Tibial nerve (tissue), 4 donors: ENCODE results near the gene PM20D1. TPM values are rescaled to one million over a fixed set of nuclear protein-coding genes. Genes with fewer than 3 reads are reported as not detected.

Source experiments
- DNase-seq, 2 donors: peaks; one replicate each; pipeline ENCODE4 v3.0.0-alpha.2; 2019; ENCODE audit warnings: low spot score in 2 of 2
- H3K27ac ChIP-seq, 4 donors: fragments of 200-600 bp; sonication (generic) in 3 of 4; one replicate each; pipeline ENCODE4 v1.5.1; 2017 to 2019; ENCODE audit warnings: mild to moderate bottlenecking in 1 of 4
- H3K27me3 ChIP-seq, 2 donors: fragments of 200-600 bp; sonication (generic) in 1 of 2; one replicate each; pipeline versions ENCODE4 v1.5.1 to v1.6.0; 2017 to 2019
- H3K36me3 ChIP-seq, 3 donors: fragments of 200-600 bp; sonication (generic); one replicate each; pipeline ENCODE4 v1.5.1; 2018 to 2019
- H3K4me1 ChIP-seq, 4 donors: fragments of 200-600 bp; sonication (generic) in 3 of 4; one replicate each; pipeline ENCODE4 v1.5.1; 2017 to 2019
- H3K4me3 ChIP-seq, 4 donors: fragments of 200-600 bp; sonication (generic) in 3 of 4; one replicate each; pipeline ENCODE4 v1.5.1; 2017 to 2019; ENCODE audit warnings: mild to moderate bottlenecking in 1 of 4, moderate library complexity in 1 of 4
- H3K9me3 ChIP-seq, 4 donors: fragments of 200-600 bp; sonication (generic) in 3 of 4; one replicate each; pipeline ENCODE4 v1.5.1; 2017 to 2019
- CTCF ChIP-seq, 5 experiments: fragments of 200-600 bp in 3 of 5; fragments of 450-650 bp in 2 of 5; sonication (generic) in 3 of 5; IDR thresholded peaks; one replicate each; pipeline ENCODE4 v1.5.1; 2016 to 2019; ENCODE audit warnings: antibody characterized with exemption in 5 of 5, mild to moderate bottlenecking in 3 of 5, moderate library complexity in 2 of 5
- EP300 ChIP-seq, 2 donors: sonication (generic); formaldehyde crosslinking; IDR thresholded peaks; one replicate each; pipeline ENCODE4 v1.6.1; 2017; ENCODE audit warnings: antibody characterized with exemption in 2 of 2, mild to moderate bottlenecking in 1 of 2
- POLR2A ChIP-seq, 2 donors: fragments of 450-650 bp; IDR thresholded peaks; one replicate each; pipeline ENCODE4 v1.6.1; 2017; ENCODE audit warnings: antibody characterized with exemption in 2 of 2, mild to moderate bottlenecking in 2 of 2, moderate library complexity in 2 of 2
- WGBS, 2 donors: methylation state at CpG; one replicate each; pipeline ENCODE4 v1.1.5; 2018; 5-methylcytosine and 5-hydroxymethylcytosine counted together
- total RNA-seq, 4 donors: library from RNA; depleted of rRNA; stranded (reverse); fragments of >200 nt; gene quantifications; one replicate each; pipeline ENCODE4 v1.1.0, GENCODE V29; 2016

The PM20D1 gene
- total RNA-seq, 4 donors from 2014 or later: 0.87 to 6.7 (median 0.98) TPM; not detected in 1

DNA sequence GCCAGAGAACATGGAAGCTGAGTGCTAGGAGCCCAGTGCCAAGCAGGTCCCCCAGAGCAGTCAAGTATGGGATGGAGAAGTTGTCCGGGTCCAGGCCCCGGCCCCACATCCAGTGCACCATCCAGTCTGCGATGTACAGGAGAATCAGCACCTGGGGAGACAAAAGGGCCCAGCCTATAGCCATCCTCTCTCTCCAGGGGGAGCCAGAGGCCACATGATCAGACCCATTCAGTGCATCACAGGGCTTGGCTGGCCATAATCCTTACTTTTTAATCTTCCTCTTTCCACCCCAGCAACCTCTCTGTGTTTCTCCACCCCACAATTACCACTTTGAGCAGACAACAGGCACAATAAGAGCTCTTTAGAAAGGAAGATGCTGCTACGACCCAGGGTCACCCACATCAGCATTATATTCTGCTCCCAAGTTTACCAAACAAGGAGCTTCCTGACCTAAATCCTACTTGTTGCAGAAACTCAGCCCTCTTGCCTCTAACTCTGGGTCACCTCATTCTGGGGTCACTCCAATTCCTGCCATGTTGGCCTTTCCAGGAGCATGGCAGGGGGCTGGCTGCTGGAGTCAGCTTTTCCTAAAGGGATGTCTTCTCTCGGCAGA lies 58.3 kb downstream of the PM20D1 start:
- H3K4me3 ChIP-seq: no peak overlapping the region
- H3K36me3 ChIP-seq: peaks cover 0 to 76% (median 2%) of the 10 kb centered on the region in 3 donors
- TF ChIP-seq POLR2A (IDR thresholded peaks at IDR 0.05): no peak
- TF ChIP-seq EP300 (IDR thresholded peaks at IDR 0.05): peak in 1 of 2 donors; percentile 21
- TF ChIP-seq CTCF (IDR thresholded peaks at IDR 0.05): peak; percentile 60 to 85 (median 70)
- 62 to 64% methylated on average over 5 of the region's 5 CpGs for WGBS, 2 donors
- no peak overlapping the region for H3K27ac ChIP-seq
- H3K27me3 ChIP-seq: no peaks in the 10 kb centered on the region
- no peaks in the 10 kb centered on the region for H3K4me1 ChIP-seq
- no peaks in the 10 kb centered on the region for H3K9me3 ChIP-seq
- peak; percentile 32 to 78 for DNase-seq

- TF ChIP-seq EP300 (IDR thresholded peaks at IDR 0.05): no peak
- TF ChIP-seq POLR2A (IDR thresholded peaks at IDR 0.05): no peak
- no peak for TF ChIP-seq CTCF (IDR thresholded peaks at IDR 0.05)
- peaks cover 0 to 33% (median 0%) of the 10 kb centered on the region in 3 donors for H3K36me3 ChIP-seq
Observed at GRCh38 chr1:205787287-205787916, 62.5 kb downstream of the PM20D1 start.

GRCh38 chr1:205786601-205787000 lies 63.3 kb downstream of the PM20D1 start:
- DNase-seq: no peak
- no peak for TF ChIP-seq CTCF (IDR thresholded peaks at IDR 0.05)
- Histone ChIP-seq H3K27me3 (no peaks in the 10 kb centered on the region), H3K4me1 (peaks cover 0 to 12% (median 0%) of the 10 kb centered on the region in 4 donors), H3K9me3 (no peaks in the 10 kb centered on the region), H3K27ac (no peak overlapping the region), H3K36me3 (peaks cover 0 to 25% (median 0%) of the 10 kb centered on the region in 3 donors), H3K4me3 (no peak overlapping the region)
- 52 to 66% methylated on average over 4 of the region's 4 CpGs for WGBS, 2 donors

More at GRCh38 chr1:205787287-205787916, 62.5 kb downstream of the PM20D1 start:
- no peaks in the 10 kb centered on the region for H3K27me3 ChIP-seq
- peaks cover 0 to 12% (median 0%) of the 10 kb centered on the region in 4 donors for H3K4me1 ChIP-seq
- WGBS, 2 donors: 75 to 78% methylated on average over 10 of the region's 10 CpGs
- no peak for DNase-seq
- no peak overlapping the region for H3K27ac ChIP-seq
- no peaks in the 10 kb centered on the region for H3K9me3 ChIP-seq
- no peak overlapping the region for H3K4me3 ChIP-seq

- Histone ChIP-seq H3K27ac (no peak overlapping the region), H3K4me1 (peaks cover 0 to 12% (median 0%) of the 10 kb centered on the region in 4 donors), H3K4me3 (no peak overlapping the region), H3K36me3 (peaks cover 0 to 13% (median 0%) of the 10 kb centered on the region in 3 donors), H3K27me3 (no peaks in the 10 kb centered on the region), H3K9me3 (no peaks in the 10 kb centered on the region)
- DNase-seq: no peak
- no peak for TF ChIP-seq EP300 (IDR thresholded peaks at IDR 0.05)
- TF ChIP-seq POLR2A (IDR thresholded peaks at IDR 0.05): no peak
- no peak for TF ChIP-seq CTCF (IDR thresholded peaks at IDR 0.05)
- 91 to 94% methylated on average over 9 of the region's 9 CpGs for WGBS, 2 donors
Observed at GRCh38 chr1:205785446-205785845, 64.5 kb downstream of the PM20D1 start.

- 71 to 86% methylated on average over 4 of the region's 4 CpGs for WGBS, 2 donors
Observed at GRCh38 chr1:205783904-205784303, 66.0 kb downstream of the PM20D1 start.

More at GRCh38 chr1:205783904-205784303, 66.0 kb downstream of the PM20D1 start:
- Histone ChIP-seq H3K27me3 (no peaks in the 10 kb centered on the region), H3K9me3 (no peaks in the 10 kb centered on the region), H3K36me3 (no peaks in the 10 kb centered on the region), H3K27ac (no peak overlapping the region), H3K4me1 (peaks cover 0 to 12% (median 0%) of the 10 kb centered on the region in 4 donors), H3K4me3 (no peak overlapping the region)
- TF ChIP-seq POLR2A (IDR thresholded peaks at IDR 0.05) (no peak), EP300 (IDR thresholded peaks at IDR 0.05) (no peak), CTCF (IDR thresholded peaks at IDR 0.05) (no peak)
- DNase-seq: peak in 1 of 2 donors; percentile 53
